Tibial nerve (tissue), 3 donors: Measurements from ENCODE around the gene PHTF2.

Experiments
- POLR2A ChIP-seq, 2 donors: fragments of 450-650 bp; IDR thresholded peaks; one replicate each; pipeline ENCODE4 v1.6.1; 2017; ENCODE audit warnings: antibody characterized with exemption in 2 of 2, mild to moderate bottlenecking in 2 of 2, moderate library complexity in 2 of 2
- TF ChIP-seq, protein P1 (sequence below), 5 experiments: fragments of 200-600 bp in 3 of 5; fragments of 450-650 bp in 2 of 5; sonication (generic) in 3 of 5; IDR thresholded peaks; one replicate each; pipeline ENCODE4 v1.5.1; 2016 to 2019; ENCODE audit warnings: antibody characterized with exemption in 5 of 5, mild to moderate bottlenecking in 3 of 5, moderate library complexity in 2 of 5

DNA sequence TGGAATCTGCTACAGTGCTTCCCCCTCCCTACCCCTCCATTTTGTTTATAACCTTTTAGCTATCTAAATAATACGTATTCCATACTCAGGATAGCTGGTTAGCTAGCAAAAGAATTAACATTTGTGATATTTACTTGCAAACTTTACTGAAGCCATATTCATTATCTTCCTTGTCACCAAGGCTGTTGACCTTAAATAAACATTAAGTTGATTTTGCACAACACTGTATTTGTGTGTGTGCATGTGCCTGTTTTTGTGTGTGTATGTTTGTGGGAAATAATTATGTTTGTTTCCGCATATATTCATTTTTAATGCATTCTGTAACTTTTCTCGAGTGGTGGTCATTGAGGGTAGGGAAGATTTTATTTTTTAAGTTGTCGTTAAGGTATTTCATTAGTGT, 16.2 kb upstream of the PHTF2 start:
- TF ChIP-seq, protein P1, sequence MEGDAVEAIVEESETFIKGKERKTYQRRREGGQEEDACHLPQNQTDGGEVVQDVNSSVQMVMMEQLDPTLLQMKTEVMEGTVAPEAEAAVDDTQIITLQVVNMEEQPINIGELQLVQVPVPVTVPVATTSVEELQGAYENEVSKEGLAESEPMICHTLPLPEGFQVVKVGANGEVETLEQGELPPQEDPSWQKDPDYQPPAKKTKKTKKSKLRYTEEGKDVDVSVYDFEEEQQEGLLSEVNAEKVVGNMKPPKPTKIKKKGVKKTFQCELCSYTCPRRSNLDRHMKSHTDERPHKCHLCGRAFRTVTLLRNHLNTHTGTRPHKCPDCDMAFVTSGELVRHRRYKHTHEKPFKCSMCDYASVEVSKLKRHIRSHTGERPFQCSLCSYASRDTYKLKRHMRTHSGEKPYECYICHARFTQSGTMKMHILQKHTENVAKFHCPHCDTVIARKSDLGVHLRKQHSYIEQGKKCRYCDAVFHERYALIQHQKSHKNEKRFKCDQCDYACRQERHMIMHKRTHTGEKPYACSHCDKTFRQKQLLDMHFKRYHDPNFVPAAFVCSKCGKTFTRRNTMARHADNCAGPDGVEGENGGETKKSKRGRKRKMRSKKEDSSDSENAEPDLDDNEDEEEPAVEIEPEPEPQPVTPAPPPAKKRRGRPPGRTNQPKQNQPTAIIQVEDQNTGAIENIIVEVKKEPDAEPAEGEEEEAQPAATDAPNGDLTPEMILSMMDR (IDR thresholded peaks at IDR 0.05) = no peak
- TF ChIP-seq POLR2A (IDR thresholded peaks at IDR 0.05) = no peak
